IgD-negative memory B cell (primary cell): Measurements from ENCODE around the gene SLAIN2. TPM values are rescaled to one million over a fixed set of nuclear protein-coding genes. Genes with fewer than 3 reads are reported as not detected.

Experiments
- H3K27ac Mint-ChIP-seq, 3 donors: one replicate each; pipeline ENCODE4 v1.8.0; 2020 to 2022; ENCODE audit warnings: mild to moderate bottlenecking in 3 of 3, mixed read lengths in 3 of 3, moderate library complexity in 1 of 3
- H3K27me3 Mint-ChIP-seq: one replicate; pipeline ENCODE4 v1.8.0; 2021; ENCODE audit warnings: mixed read lengths
- H3K36me3 Mint-ChIP-seq: one replicate; pipeline ENCODE4 v1.8.0; 2020; ENCODE audit warnings: mild to moderate bottlenecking, mixed read lengths
- H3K4me1 Mint-ChIP-seq, 3 donors: one replicate each; pipeline ENCODE4 v1.8.0; 2020 to 2022; ENCODE audit warnings: mixed read lengths in 3 of 3, mild to moderate bottlenecking in 1 of 3
- H3K4me3 Mint-ChIP-seq, 4 donors: one replicate each; pipeline ENCODE4 v1.8.0; 2020 to 2022; ENCODE audit warnings: mild to moderate bottlenecking in 4 of 4, mixed read lengths in 4 of 4, moderate library complexity in 3 of 4
- H3K9me3 Mint-ChIP-seq, 3 donors: one replicate each; pipeline ENCODE4 v1.8.0; 2020 to 2021; ENCODE audit warnings: mixed read lengths in 3 of 3, mild to moderate bottlenecking in 1 of 3
- polyA plus RNA-seq: library from polyadenylated mRNA; unstranded; fragments of 300-500 nt; fragmentation: Illumina TruSeq; gene quantifications from one replicate; pipeline ENCODE4 v1.2.3, GENCODE V29; 2021

SLAIN2 gene
- polyA plus RNA-seq, 1 donor from 2014 or later, result 18.3 TPM

DNA sequence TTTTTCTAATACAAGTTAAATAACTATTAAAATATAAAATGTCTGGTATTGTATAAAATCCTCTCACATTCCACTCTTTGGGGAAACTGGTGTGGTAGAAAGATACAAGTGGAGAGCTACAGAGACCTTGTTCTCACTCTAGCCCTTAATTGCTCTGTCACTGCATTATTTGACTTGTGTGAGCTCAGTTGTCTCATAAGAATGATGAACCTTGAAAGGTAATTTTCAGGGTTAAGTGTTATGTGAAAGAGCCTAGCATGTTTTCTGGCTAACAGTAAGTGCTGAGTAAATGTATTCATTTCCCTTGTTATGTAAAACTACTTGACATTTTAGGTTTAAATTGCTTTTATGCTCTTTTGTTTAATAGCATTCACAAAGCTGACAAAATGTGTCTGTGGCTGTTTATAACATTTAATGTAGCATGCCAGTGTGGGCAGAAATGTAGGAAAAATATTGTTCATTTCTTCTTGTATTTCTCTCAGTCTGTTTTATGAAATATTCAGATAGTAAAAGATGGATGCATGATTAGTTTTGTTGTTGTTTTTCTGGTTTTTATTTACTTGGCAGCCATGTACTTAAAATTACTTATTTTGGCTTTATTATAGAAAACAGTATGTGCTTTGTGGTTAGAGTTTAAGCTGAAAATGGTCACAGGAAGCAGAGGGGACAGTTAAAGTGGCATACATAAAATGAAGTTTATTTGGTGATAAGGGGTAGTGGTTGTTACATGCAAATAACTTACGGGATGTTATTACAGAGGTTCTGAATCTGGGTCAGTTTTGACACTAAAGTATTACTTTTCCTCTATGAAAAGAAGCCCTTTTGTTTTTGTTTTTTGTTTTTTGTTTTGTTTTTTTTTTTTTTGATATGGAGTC lies 29.2 kb downstream of the SLAIN2 start:
- H3K9me3 Mint-ChIP-seq, result no peaks in the 10 kb centered on the region
- H3K4me3 Mint-ChIP-seq, result no peak overlapping the region
- H3K27me3 Mint-ChIP-seq, result no peaks in the 10 kb centered on the region
- H3K4me1 Mint-ChIP-seq, result peaks cover 19 to 41% (median 29%) of the 10 kb centered on the region in 3 donors
- H3K27ac Mint-ChIP-seq, result peak overlapping the region in 2 of 3 donors; percentile 9 to 18
- peaks cover 5% of the 10 kb centered on the region for H3K36me3 Mint-ChIP-seq

DNA sequence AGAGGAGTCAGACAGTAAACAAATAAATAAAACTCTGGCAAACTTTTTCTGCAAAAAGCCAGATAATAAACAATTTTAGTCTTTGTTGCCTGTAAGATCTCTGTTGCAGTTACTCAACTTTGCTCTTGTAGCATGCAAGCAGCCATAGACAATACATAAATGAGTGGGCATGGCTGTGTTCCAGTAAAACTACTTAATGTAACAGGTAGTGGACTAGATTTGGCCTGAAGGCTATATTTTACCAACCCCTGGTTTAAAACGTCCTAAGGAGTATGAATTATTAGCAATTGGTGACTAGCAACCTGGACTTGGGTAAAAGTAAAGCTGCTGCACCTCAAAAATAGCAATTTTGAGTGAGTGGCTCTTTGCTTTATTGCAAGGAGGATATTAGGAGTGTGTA lies 30.9 kb downstream of the SLAIN2 start:
- H3K4me1 Mint-ChIP-seq, result peaks cover 12 to 30% (median 25%) of the 10 kb centered on the region in 3 donors
- H3K27ac Mint-ChIP-seq, result no peak overlapping the region
- H3K27me3 Mint-ChIP-seq, result no peaks in the 10 kb centered on the region
- peaks cover 5% of the 10 kb centered on the region for H3K36me3 Mint-ChIP-seq
- no peak overlapping the region for H3K4me3 Mint-ChIP-seq
- H3K9me3 Mint-ChIP-seq, result no peaks in the 10 kb centered on the region

GRCh38 chr4:48375651-48376304 lies 34.4 kb downstream of the SLAIN2 start:
- Mint-ChIP-seq H3K9me3 (no peaks in the 10 kb centered on the region), H3K36me3 (peaks cover 5% of the 10 kb centered on the region), H3K4me1 (peaks cover 5 to 7% (median 6%) of the 10 kb centered on the region in 3 donors), H3K27ac (no peak overlapping the region), H3K27me3 (no peaks in the 10 kb centered on the region), H3K4me3 (no peak overlapping the region)

- Mint-ChIP-seq H3K4me1 (peaks cover 0 to 3% (median 3%) of the 10 kb centered on the region in 3 donors), H3K27ac (peak overlapping the region in 1 of 3 donors; percentile 8), H3K4me3 (no peak overlapping the region), H3K27me3 (no peaks in the 10 kb centered on the region), H3K36me3 (peaks cover under 1% of the 10 kb centered on the region), H3K9me3 (no peaks in the 10 kb centered on the region)
Measured at GRCh38 chr4:48379587-48380180, 38.4 kb downstream of the SLAIN2 start.

DNA sequence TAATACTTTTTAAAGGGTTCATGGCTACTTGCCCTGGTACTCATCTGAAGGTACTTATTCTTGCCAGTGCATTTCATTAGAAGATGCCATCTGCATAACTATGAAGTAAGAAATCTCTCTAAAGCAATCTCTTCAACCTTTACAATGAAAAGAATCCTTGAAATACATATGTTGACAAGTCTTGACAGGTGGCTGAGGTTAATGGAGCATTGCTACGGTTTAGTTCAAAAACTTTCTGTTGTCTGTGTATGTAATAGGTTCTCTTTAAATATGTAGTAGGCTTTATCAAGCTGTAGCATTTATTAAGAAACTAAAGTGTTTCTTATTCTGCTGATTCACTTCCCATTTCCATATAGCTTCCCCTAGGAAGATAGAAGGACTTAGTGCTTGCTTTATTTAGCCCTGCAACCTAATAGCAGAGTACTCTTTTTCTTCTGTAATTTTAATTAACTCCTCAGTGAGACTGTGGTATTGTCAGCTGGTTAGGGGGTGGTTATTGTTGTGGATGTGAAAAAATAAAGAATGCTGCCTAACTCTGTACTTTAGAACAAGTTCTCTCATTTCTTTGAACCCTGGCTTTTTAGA lies 39.3 kb downstream of the SLAIN2 start:
- Mint-ChIP-seq H3K4me1 (peaks cover 0 to 5% (median 3%) of the 10 kb centered on the region in 3 donors), H3K36me3 (peaks cover 4% of the 10 kb centered on the region), H3K4me3 (no peak overlapping the region), H3K27ac (no peak overlapping the region), H3K9me3 (no peaks in the 10 kb centered on the region), H3K27me3 (no peaks in the 10 kb centered on the region)

- H3K9me3 Mint-ChIP-seq, result no peaks in the 10 kb centered on the region
- H3K36me3 Mint-ChIP-seq, result peaks cover 8% of the 10 kb centered on the region
- no peak overlapping the region for H3K27ac Mint-ChIP-seq
- H3K4me3 Mint-ChIP-seq, result no peak overlapping the region
- peaks cover 0 to 2% (median 2%) of the 10 kb centered on the region in 3 donors for H3K4me1 Mint-ChIP-seq
- H3K27me3 Mint-ChIP-seq, result no peaks in the 10 kb centered on the region
Measured at GRCh38 chr4:48388525-48389154, 47.3 kb downstream of the SLAIN2 start.

GRCh38 chr4:48396043-48396442 lies 54.7 kb downstream of the SLAIN2 start:
- H3K4me1 Mint-ChIP-seq, result peaks cover 1 to 11% (median 3%) of the 10 kb centered on the region in 3 donors
- peaks cover 0 to 3% (median 0%) of the 10 kb centered on the region in 3 donors for H3K9me3 Mint-ChIP-seq
- no peak overlapping the region for H3K27ac Mint-ChIP-seq
- peaks cover 20% of the 10 kb centered on the region for H3K36me3 Mint-ChIP-seq
- H3K4me3 Mint-ChIP-seq, result no peak overlapping the region
- no peaks in the 10 kb centered on the region for H3K27me3 Mint-ChIP-seq

DNA sequence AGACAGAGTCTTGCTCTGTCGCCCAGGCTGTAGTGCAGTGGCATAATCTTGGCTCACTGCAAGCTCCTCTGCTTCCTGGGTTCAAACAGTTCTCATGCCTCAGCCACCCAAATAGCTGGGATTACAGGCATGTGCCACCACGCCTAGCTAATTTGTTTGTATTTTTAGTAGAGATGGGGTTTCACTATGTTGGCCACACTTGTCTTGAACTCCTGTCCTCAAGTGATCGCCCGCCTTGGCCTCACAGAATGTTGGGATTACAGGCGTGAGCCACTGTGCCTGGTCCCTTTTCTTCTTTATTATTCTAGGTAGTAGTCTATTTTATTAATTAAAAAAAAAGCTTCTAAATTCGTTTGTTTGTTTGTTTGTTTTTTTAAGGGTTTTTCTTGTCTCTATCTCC lies 59.1 kb downstream of the SLAIN2 start:
- peak overlapping the region in 1 of 3 donors; percentile 39 for H3K27ac Mint-ChIP-seq

DNA sequence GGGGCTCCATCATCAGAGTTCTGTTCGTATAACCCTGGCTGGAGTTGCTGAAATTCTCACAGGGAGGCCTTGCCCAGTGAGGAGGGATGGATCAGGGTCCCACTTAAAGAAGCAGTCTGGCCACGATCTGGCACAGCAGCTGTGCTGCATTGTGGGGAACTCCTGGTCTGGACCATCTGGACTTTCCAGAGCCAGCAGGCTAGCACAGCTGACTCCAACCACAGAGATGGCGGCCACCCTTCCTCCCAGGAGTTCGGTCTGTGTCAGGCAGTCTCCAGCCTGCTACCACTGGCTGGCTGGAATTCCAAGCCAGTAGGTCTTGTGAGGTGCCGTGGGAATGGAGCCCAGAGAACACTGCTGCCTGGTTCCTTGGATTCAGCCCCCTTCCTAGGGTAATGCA lies 62.0 kb downstream of the SLAIN2 start:
- Mint-ChIP-seq H3K36me3 (peaks cover 13% of the 10 kb centered on the region), H3K27ac (no peak overlapping the region), H3K4me3 (no peak overlapping the region), H3K9me3 (no peaks in the 10 kb centered on the region), H3K4me1 (peaks cover 3 to 8% (median 7%) of the 10 kb centered on the region in 3 donors), H3K27me3 (no peaks in the 10 kb centered on the region)

More for the DNA sequence above, 59.1 kb downstream of the SLAIN2 start:
- no peak overlapping the region for H3K4me3 Mint-ChIP-seq
- peaks cover 3 to 10% (median 8%) of the 10 kb centered on the region in 3 donors for H3K4me1 Mint-ChIP-seq
- H3K9me3 Mint-ChIP-seq, result peaks cover 0 to 3% (median 0%) of the 10 kb centered on the region in 3 donors
- H3K27me3 Mint-ChIP-seq, result no peaks in the 10 kb centered on the region
- H3K36me3 Mint-ChIP-seq, result peaks cover 19% of the 10 kb centered on the region

DNA sequence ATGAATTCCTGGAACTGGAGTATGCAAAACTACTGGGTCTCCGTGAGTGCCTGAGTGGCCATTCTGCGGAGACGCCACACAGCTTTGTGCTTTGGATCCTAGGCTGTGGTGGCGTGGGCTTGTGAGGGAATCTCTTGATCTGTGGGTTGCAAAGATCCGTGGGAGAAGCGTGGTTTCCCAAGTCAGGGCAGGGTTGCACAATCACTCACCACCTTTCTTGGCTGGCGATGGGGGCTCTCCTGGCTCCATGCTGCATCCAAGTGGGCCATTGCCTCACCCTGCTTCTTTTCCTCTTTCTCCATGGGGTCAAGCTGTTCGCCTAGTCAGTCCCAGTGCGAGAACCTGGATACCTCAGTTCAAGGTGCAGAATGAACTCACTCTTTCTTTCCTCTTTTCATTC lies 62.5 kb downstream of the SLAIN2 start:
- Mint-ChIP-seq H3K36me3 (peaks cover 13% of the 10 kb centered on the region), H3K9me3 (no peaks in the 10 kb centered on the region), H3K4me1 (peaks cover 3 to 8% (median 6%) of the 10 kb centered on the region in 3 donors), H3K27me3 (no peaks in the 10 kb centered on the region), H3K27ac (no peak overlapping the region), H3K4me3 (no peak overlapping the region)

DNA sequence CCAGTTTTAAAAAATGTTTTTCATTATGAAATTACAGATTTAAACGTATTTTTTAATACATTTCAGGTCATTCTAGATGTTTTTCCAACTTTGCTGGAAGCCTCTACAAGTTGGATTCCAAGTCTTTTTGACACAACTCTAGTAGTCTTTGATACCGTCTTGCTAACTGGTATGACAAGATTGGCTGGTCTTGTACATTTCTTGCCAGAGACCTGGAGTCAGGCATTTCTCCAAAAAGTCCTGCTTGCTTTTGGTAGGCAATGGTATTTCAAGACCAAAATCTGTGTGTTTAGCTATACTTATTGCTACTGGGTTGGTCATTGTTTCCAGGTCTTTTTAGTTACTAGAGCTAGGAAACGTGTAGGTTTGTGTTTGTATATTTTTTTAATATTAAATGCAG lies 64.6 kb downstream of the SLAIN2 start:
- Mint-ChIP-seq H3K9me3 (no peaks in the 10 kb centered on the region), H3K36me3 (peaks cover 27% of the 10 kb centered on the region), H3K4me3 (no peak overlapping the region), H3K27ac (no peak overlapping the region), H3K4me1 (peaks cover 1 to 6% (median 3%) of the 10 kb centered on the region in 3 donors), H3K27me3 (no peaks in the 10 kb centered on the region)

DNA sequence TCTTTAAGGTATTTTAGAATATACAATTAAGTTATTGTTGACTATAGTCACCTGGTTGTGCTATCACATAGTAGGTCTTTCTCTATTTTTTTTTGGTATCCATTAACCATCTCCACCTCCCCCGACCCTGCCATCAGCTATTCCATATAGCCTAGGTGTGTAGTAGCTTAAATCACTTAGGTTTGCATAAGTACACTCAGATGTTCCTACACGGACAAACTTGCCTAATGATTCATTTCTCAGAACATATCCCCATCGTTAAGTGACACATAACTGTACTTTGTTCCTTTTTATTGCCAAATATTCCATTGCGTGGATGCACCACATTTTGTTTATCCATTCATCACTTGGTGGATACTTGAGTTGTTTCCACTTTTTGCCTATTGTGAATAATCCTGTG lies 67.9 kb downstream of the SLAIN2 start:
- Mint-ChIP-seq H3K27me3 (no peaks in the 10 kb centered on the region), H3K9me3 (no peaks in the 10 kb centered on the region), H3K4me3 (no peak overlapping the region), H3K27ac (peak overlapping the region in 1 of 3 donors; percentile 46), H3K36me3 (peaks cover 41% of the 10 kb centered on the region), H3K4me1 (peaks cover 0 to 2% (median 0%) of the 10 kb centered on the region in 3 donors)

DNA sequence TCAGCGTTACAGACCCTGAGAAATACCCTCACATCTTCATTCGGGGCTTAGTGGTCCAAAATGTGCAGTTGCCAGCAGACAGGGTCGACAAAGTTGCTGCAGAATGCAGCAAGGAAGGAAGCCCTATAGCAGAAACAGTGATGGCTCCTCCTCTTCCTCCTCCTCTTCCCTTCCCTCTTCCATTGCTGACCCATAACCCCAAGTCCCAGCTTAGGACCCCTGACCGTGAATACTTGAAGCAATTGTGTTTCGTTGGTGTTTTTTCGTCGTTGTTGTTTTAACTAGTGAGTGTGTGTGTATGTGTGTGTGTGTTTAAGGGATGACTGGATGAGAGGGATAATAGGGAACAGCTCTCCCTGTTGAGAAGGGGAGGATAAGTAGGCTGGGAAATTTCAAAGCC lies 69.5 kb downstream of the SLAIN2 start:
- peaks cover 0 to 2% (median 0%) of the 10 kb centered on the region in 3 donors for H3K4me1 Mint-ChIP-seq
- H3K27ac Mint-ChIP-seq, result no peak overlapping the region
- no peak overlapping the region for H3K4me3 Mint-ChIP-seq
- no peaks in the 10 kb centered on the region for H3K9me3 Mint-ChIP-seq
- peaks cover 36% of the 10 kb centered on the region for H3K36me3 Mint-ChIP-seq
- no peaks in the 10 kb centered on the region for H3K27me3 Mint-ChIP-seq

DNA sequence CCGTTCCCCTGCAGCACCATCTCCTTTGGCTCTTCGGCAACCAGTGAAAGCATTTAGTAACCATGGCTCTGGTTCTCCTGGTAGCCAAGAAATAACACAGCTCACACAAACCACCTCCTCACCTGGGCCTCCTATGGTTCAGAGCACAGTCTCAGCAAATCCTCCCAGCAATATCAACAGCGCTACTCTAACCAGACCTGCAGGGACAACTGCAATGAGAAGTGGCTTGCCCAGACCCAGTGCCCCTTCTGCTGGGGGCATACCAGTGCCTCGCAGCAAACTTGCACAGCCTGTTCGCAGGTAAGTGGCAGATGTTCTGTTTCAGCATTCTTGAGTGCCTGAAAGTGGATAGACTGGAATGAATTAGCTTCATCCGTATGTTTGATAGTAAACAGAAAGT lies 78.8 kb downstream of the SLAIN2 start:
- H3K27me3 Mint-ChIP-seq, result no peaks in the 10 kb centered on the region
- H3K27ac Mint-ChIP-seq, result peak overlapping the region in 1 of 3 donors; percentile 27
- peaks cover 4% of the 10 kb centered on the region for H3K36me3 Mint-ChIP-seq
- peaks cover 0 to 2% (median 0%) of the 10 kb centered on the region in 3 donors for H3K9me3 Mint-ChIP-seq
- H3K4me3 Mint-ChIP-seq, result no peak overlapping the region
- H3K4me1 Mint-ChIP-seq, result no peaks in the 10 kb centered on the region
